Sigmoid colon (tissue), 4 donors: Measurements from ENCODE around the gene NMRK2.

Experiments used
- CTCF ChIP-seq, 4 experiments: fragments of 450-650 bp in 3 of 4; fragments of 200-600 bp in 1 of 4; IDR thresholded peaks; one replicate each; pipeline ENCODE4 v1.5.1; 2016 to 2019; ENCODE audit warnings: antibody characterized with exemption in 4 of 4, mild to moderate bottlenecking in 3 of 4, moderate library complexity in 2 of 4
- EP300 ChIP-seq, 4 donors: sonication (generic); formaldehyde crosslinking; IDR thresholded peaks; one replicate each; pipeline ENCODE4 v1.6.1; 2017; ENCODE audit warnings: antibody characterized with exemption in 4 of 4
- POLR2A ChIP-seq, 2 donors: fragments of 450-650 bp; IDR thresholded peaks; one replicate each; pipeline ENCODE4 v1.6.1; 2016; ENCODE audit warnings: antibody characterized with exemption in 2 of 2, mild to moderate bottlenecking in 2 of 2, moderate library complexity in 2 of 2
- POLR2AphosphoS5 ChIP-seq, 4 donors: sonication (generic); formaldehyde crosslinking; IDR thresholded peaks; one replicate each; pipeline ENCODE4 v1.6.1; 2017; ENCODE audit warnings: antibody characterized with exemption in 4 of 4

DNA sequence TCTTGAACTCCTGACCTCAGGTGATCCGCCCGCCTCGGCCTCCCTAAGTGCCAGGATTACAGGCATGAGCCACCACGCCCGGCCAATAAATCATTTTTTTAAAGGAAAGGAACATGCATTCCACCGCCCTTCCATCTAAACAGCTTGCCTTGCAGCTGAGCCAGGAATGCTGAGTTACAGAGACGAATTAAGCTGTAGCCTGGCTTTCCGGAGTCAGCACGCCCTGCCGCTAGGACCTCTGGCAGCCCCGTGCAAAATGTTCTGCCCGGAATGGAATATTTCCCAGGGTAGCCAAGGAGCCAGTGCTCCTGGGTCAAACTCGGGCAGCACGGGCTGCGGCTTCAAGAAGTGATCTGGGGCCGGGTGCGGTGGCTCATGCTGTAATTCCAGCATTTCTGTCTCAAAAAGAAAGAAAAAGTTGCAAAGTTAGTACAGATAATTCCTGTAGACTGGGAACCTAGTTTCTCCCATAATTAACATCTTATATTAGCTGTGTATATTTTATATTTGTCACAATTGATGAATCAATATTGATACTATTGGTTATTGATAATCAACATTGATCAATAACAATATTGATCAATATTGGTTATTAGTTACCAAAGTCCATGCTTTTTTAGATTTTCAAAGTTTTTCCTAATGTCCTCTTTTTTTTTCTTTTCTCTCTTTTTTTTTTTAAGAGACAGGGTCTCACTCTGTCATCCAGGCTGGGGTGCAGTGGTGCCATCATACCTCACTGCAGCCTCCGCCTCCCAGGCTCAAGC, 33.2 kb upstream of the NMRK2 start:
- TF ChIP-seq POLR2A (IDR thresholded peaks at IDR 0.05) (no peak), CTCF (IDR thresholded peaks at IDR 0.05) (no peak), POLR2AphosphoS5 (IDR thresholded peaks at IDR 0.05) (peak in 3 of 4 donors; percentile 50 to 55 (median 54)), EP300 (IDR thresholded peaks at IDR 0.05) (no peak)
